ENCODE data around the gene AADACL4.

The AADACL4 gene

DNA sequence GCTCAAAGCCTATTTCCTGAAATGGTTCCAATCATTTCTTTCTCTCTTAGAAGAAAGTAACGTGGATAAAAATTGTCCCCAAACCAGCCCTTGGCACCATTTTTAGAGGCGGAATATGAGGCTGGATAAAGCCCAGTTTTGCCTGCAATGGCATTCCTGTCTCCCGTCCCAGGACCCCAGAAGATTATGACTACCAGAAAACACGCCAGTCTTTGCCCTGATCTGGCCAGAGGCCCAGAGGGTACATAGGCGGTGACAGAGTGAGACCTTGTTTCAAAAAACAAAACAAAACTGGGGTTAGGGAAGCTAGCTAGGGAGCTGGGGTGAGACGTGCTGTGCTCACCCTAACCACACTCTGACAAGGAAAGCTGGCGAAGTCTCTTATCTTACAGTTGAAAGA, at the start of gene AADACL4:
Gene AADACL4, plus strand, starts transcription at position 301 of the 400 bp plus-strand sequence. CDS start 462 bp downstream, outside the sequence.
- no peak for DNase-seq

DNA sequence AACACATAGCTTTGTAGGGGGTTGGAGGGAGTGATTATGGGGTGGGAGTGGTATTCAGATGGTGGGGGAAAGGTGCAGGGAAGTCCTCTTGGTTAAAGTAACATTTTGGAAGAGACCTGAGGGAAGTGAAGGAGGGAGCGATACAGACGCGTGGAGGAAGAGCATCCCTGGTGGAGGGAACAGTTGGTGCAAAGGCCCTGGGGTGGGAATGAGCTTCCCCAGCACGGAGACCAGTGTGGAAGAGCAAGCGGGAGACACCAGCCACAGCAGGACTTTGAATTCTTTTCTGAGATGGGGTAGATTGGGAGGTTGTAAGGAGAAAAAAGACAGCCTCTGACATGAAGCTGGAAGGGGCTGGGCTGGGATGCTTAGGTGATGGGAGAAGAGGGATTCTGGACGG, 49.4 kb upstream of the AADACL4 start:
- DNase-seq = no peak

- DNase-seq = no peak
Observed at GRCh38 chr1:12594966-12595756, 48.7 kb upstream of the AADACL4 start.

GRCh38 chr1:12595757-12596006, 48.2 kb upstream of the AADACL4 start:
- DNase-seq = no peak

- no peak for DNase-seq
Observed at GRCh38 chr1:12596007-12596821, 47.7 kb upstream of the AADACL4 start.

- DNase-seq = no peak
Observed at GRCh38 chr1:12597792-12598191, 46.1 kb upstream of the AADACL4 start.

DNA sequence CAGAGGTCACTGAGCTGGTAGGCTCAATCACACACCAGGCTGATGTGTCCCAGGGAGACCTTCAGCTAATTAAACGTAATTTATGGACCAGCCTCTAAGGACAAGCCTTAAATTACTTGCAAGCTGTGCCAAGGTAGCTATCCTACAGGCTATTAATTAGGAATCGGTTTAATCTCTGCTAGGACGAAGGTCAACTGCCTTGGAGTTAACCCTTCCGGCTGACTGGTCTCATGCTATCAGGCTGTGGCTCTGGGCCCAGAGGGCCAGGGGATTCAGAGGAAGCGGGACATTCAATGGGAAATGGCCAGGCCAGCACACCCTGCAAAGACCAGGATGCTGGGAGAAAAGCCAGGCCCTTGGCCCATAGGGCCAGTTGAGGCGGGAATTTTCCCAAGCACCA, 44.9 kb upstream of the AADACL4 start:
- no peak for DNase-seq

DNA sequence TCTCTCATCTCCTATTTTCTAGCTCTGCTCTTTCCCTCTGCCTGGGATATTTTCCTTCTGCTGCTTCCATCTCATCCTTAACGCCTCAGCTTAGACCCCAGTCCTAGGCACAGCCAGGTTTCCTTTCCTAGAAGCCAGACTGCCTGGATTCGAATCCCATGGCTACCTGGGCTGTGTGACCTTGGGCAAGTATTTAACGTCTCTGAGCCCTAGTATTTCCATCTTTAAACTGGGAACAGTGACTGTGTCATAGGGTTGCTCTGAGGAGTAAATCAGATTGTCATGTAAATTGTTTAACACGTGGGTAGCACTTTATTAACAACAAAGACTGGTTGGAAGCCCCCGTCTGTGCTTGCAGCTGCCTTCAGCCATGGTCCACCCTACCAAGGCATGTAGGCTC, 44.2 kb upstream of the AADACL4 start:
- DNase-seq = no peak

GRCh38 chr1:12600335-12600734, 43.5 kb upstream of the AADACL4 start:
- no peak for DNase-seq

DNA sequence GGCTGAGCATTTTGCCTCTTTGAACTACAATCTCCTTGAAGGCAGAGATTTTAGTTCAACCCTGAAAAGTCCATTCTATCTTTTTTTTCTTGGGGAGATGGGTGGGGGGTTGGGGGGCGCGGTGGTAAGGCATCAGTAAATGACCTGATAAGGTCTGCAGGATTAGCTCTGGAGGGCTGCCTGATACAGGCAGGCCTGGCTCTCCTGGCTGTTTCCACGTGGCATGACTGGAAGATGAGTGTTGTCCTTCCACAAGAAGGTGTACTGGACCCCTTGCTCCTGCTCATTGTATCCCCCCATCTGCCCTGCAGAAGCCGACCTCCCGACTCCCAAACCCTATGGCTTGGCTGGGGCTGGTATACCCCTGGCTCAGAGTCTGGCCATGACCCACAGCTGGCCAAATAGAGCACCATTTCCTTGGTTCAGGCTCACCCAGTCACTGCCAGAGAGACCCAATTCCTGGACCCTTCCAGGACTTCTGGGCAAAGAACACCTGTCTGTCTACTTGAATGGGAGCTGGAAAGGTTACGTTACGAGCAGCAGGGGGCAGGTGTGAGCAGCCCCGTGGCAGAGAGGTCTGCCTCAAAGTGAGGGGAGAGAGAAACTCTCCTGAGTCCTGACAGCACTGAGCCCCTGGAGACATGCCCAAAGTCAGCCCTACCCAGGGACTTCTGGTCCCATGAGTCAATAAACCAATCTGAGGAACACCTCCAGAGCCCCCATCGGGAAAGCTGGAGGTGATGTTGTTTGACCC, 42.8 kb upstream of the AADACL4 start:
- DNase-seq = peak; percentile 37

DNA sequence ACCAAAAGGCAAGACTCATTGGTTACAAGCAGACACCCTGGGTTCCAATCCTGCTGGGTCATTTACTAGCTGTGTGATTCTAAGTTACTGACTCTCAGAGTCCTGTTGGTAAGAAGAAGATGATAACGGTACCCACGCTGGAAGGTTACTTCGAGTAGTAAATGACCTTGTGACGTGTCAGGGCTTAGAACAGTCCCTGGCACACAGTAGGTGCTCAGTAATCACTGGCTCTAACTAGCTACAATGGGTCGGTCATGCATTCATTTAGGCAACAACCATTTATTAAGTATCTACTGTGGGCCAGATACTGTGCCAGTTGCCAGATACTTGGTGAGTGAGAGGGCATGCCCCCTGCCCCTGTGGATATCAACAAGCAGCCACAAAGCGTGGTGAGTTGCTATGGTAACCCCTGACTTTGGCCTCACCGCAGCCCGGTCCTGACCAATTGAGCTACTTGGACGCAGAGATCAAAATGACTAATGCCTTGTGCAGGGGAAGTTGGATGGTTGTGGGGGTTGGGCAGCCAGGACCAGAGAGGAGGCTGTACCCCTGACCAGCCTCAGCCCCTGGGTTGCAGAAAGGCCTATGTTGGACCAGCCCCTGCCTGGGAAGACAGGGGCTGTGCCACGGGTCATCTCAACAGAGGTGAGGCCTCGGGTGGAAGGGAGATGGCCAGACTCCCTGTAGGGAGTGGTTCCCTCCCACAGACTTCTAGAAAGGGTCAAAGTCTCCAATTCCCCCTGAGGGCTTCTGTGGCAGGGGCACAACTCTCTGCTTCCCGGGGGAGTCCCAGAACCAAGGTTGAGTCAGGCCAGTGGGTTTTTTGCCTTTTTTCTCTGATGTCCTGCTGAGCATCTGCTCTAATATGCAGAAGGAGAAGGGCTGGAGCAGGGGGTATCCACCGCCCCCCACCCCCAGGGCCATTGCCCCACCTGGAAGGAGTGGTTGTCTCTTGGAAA, 41.9 kb upstream of the AADACL4 start:
- no peak for DNase-seq

DNA sequence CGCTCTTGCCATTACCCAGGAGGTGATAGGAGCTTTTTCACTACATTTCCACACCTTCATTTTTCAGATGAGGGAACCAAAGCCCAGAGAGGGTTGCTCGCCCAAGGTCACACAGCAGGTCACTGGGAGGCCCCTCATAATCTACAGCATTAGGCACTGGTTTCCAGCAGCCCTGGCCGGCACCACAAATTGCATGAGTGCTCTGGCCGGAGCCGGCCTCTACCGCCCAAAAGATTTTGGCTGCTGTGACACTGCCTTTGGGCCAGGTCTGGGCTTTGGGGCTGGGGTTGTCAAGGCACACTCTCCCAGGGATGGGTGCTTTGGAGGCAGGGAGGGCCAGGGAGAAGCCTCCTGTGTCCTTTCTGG, 41.2 kb upstream of the AADACL4 start:
- no peak for DNase-seq

- no peak for DNase-seq
Observed at GRCh38 chr1:12603224-12603623, 40.7 kb upstream of the AADACL4 start.

GRCh38 chr1:12604114-12604874, 39.6 kb upstream of the AADACL4 start:
- DNase-seq = peak; percentile 76

GRCh38 chr1:12604986-12605385, 38.9 kb upstream of the AADACL4 start:
- DNase-seq = no peak

- no peak for DNase-seq
Observed at GRCh38 chr1:12607263-12607662, 36.6 kb upstream of the AADACL4 start.

DNA sequence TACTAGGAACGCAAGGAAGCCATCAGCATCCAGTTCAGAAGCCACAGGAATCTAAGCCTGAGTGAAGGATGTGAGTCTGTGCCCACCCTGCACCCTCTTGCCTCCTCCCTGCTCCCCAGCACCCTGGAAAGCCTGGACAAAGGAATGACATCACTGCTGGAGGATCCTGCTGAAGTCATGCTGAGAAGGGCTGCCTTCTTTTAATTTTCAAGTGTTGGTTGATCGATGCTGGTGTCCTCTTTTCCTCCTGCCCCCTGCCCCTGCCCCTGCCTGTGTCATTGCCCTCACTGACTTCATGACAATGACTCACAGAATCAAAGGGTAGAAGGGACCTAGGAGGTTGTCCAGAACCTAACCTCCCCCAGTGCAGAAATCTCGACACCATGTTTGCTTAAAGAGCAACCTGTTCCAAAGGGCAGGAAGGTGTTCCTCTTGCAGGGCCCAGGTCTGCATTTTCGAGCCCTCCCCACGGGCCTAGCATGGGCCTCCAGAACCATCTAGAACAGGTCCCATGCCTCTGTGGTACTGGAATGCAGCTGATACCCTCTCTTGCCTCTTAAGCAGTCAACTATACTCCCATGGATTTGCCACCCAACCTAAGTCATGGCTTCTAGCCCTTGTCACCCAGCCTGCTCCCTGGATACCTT, 35.5 kb upstream of the AADACL4 start:
- DNase-seq = no peak

DNA sequence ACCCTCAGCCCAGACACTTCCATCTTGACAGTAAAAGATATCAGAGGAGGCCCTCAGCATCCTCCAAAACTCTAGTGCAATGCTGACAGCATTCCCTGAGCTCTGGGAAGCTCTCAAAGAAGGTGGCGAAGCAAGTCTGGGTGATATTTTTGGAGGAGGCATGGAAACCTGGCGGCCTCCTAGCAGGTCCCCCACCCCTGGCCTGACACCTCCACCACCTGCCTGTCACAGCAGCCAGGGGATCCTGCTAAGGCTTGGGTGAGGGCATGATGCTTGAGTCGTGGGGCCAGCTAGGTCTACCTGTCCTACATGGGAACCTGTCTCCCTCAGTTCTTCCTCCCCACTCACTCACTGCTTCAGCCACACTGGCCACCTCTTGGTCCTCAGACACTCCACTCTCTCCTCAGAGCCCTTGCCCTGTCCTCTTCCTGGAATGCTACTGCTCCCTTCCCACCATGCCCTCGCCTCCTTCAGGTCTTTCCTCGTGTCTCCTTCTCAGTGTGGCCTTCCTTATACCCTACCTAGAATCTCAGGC, 34.3 kb upstream of the AADACL4 start:
- no peak for DNase-seq

- DNase-seq = no peak
Observed at GRCh38 chr1:12610305-12610935, 33.5 kb upstream of the AADACL4 start.

- DNase-seq = no peak
Observed at GRCh38 chr1:12610941-12611340, 32.9 kb upstream of the AADACL4 start.

DNA sequence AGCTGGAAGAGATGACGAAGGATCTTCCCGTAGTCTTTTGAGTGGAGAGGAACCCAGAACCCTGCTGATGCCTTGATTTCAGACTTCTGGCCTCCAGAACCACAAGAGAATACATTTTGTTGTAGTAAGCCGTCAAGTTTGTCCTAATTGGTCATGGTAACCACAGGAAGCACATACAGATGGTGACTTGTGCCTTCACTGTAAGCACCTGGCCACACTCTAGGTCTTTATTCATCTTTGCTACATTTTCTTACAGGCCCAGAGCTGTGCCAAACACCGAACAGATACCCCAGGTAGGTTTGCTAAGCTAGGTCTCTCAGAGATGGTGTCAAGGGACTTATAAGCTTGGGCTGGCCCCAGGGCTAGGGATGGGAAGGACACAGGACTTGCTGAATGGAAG, 30.7 kb upstream of the AADACL4 start:
- DNase-seq = no peak

All from stimulated activated CD4-positive, alpha-beta T cell treated with anti-CD3 and anti-CD28 coated beads, Interleukin-1b, Interleukin-23, amount 100 ng/mL, for 48 hours (primary cell).